Astrocyte (in vitro differentiated cells and primary cell): ENCODE results near the gene DLST. TPM values are rescaled to one million over a fixed set of nuclear protein-coding genes. Genes with fewer than 3 reads are reported as not detected.

ENCODE experiments used
- DNase-seq: peaks from one replicate; pipeline ENCODE4 v3.0.0-alpha.2; 2010; ENCODE audit warnings: low read depth
- FAIRE-seq: peaks from 2 replicates; lab custom pipeline; 2011; peaks lifted over from hg19 to GRCh38; lab: Jason Lieb, UNC
- H2AFZ ChIP-seq: 2 replicates; pipeline ENCODE4 v1.6.0; 2012; ENCODE audit warnings: low read depth, low read length, inconsistent platforms
- H3K27ac ChIP-seq: 2 replicates; pipeline ENCODE4 v1.5.1; 2011; ENCODE audit warnings: low read depth, low read length, inconsistent platforms
- H3K27me3 ChIP-seq: 2 replicates; pipeline ENCODE4 v1.6.0; 2011; ENCODE audit warnings: low read length, inconsistent platforms; ENCODE audit not compliant: insufficient read depth
- H3K36me3 ChIP-seq: 2 replicates; pipeline ENCODE4 v1.5.1; 2011; ENCODE audit warnings: low read length, inconsistent platforms; ENCODE audit not compliant: insufficient read depth
- H3K4me1 ChIP-seq: 2 replicates; pipeline ENCODE4 v1.5.1; 2011; ENCODE audit warnings: low read length, inconsistent platforms; ENCODE audit not compliant: insufficient read depth
- H3K4me2 ChIP-seq: 2 replicates; pipeline ENCODE4 v1.6.0; 2012; ENCODE audit warnings: low read length, inconsistent platforms
- H3K4me3 ChIP-seq: 2 replicates; pipeline ENCODE4 v1.5.1; 2011; ENCODE audit warnings: low read depth, mild to moderate bottlenecking, low read length, inconsistent platforms; ENCODE audit not compliant: insufficient read depth
- H3K79me2 ChIP-seq: 2 replicates; pipeline ENCODE4 v1.6.0; 2012; ENCODE audit warnings: mild to moderate bottlenecking, low read length, inconsistent platforms; ENCODE audit not compliant: insufficient read depth
- H3K9ac ChIP-seq: 2 replicates; pipeline ENCODE4 v1.6.0; 2012; ENCODE audit warnings: mild to moderate bottlenecking, low read length, inconsistent platforms
- H3K9me3 ChIP-seq: 2 replicates; pipeline ENCODE4 v1.5.1; 2012; ENCODE audit warnings: low read depth, mild to moderate bottlenecking, low read length, inconsistent platforms; ENCODE audit not compliant: insufficient read depth
- H4K20me1 ChIP-seq: 2 replicates; pipeline ENCODE4 v1.6.0; 2012; ENCODE audit warnings: low read length, inconsistent platforms; ENCODE audit not compliant: insufficient read depth
- H3K27ac Mint-ChIP-seq: one replicate; pipeline ENCODE4 v1.8.0; 2021; ENCODE audit warnings: mild to moderate bottlenecking, mixed read lengths; ENCODE audit not compliant: unreplicated experiment
- H3K27me3 Mint-ChIP-seq: one replicate; pipeline ENCODE4 v1.8.0; 2021; ENCODE audit warnings: low read depth, mixed read lengths; ENCODE audit not compliant: unreplicated experiment
- H3K36me3 Mint-ChIP-seq: one replicate; pipeline ENCODE4 v1.8.0; 2021; ENCODE audit warnings: low read depth, mixed read lengths; ENCODE audit not compliant: unreplicated experiment
- H3K4me1 Mint-ChIP-seq: one replicate; pipeline ENCODE4 v1.8.0; 2021; ENCODE audit warnings: low read depth, mixed read lengths; ENCODE audit not compliant: unreplicated experiment
- H3K4me3 Mint-ChIP-seq: one replicate; pipeline ENCODE4 v1.8.0; 2021; ENCODE audit warnings: mild to moderate bottlenecking, moderate library complexity, mixed read lengths; ENCODE audit not compliant: unreplicated experiment
- H3K9me3 Mint-ChIP-seq: one replicate; pipeline ENCODE4 v1.8.0; 2021; ENCODE audit warnings: mild to moderate bottlenecking, mixed read lengths; ENCODE audit not compliant: unreplicated experiment
- CTCF ChIP-seq: IDR thresholded peaks from 2 replicates; pipeline ENCODE4 v1.5.1; 2011; ENCODE audit warnings: low read depth, mild to moderate bottlenecking, inconsistent platforms, low read length, moderate library complexity; ENCODE audit not compliant: insufficient read depth
- EZH2 ChIP-seq: IDR thresholded peaks from 2 replicates; pipeline ENCODE4 v1.6.1; 2012; ENCODE audit warnings: mild to moderate bottlenecking, low read length, inconsistent platforms; ENCODE audit not compliant: insufficient read depth
- total RNA-seq: library from RNA; stranded (reverse); gene quantifications from 2 replicates; pipeline ENCODE4 v1.2.1, GENCODE V29; 2021

Gene DLST
- total RNA-seq, 1 donor from 2014 or later, result 90.6 TPM

- Histone ChIP-seq H3K4me3 (no peak overlapping the region), H3K36me3 (no peaks in the 10 kb centered on the region), H3K9ac (no peak overlapping the region), H2AFZ (no peak overlapping the region), H3K79me2 (no peaks in the 10 kb centered on the region), H3K27me3 (no peaks in the 10 kb centered on the region), H3K27ac (no peak overlapping the region), H4K20me1 (peaks cover 4% of the 10 kb centered on the region), H3K4me2 (no peak overlapping the region), H3K4me1 (no peaks in the 10 kb centered on the region), H3K9me3 (no peaks in the 10 kb centered on the region)
- Mint-ChIP-seq H3K27me3 (peaks cover 4% of the 10 kb centered on the region), H3K36me3 (no peaks in the 10 kb centered on the region), H3K9me3 (no peaks in the 10 kb centered on the region), H3K4me1 (peaks cover 3% of the 10 kb centered on the region), H3K27ac (no peak overlapping the region), H3K4me3 (no peak overlapping the region)
- FAIRE-seq, result no peak
- TF ChIP-seq CTCF (no peak), EZH2 (no peak)
- no peak for DNase-seq
These were observed 29.5 kb downstream of the DLST start for GRCh38 chr14:74911221-74911620.

- H3K36me3 Mint-ChIP-seq, result no peaks in the 10 kb centered on the region
- H3K9ac ChIP-seq, result no peak overlapping the region
- no peak overlapping the region for H3K27ac Mint-ChIP-seq
- H3K9me3 ChIP-seq, result no peaks in the 10 kb centered on the region
- H3K4me3 Mint-ChIP-seq, result no peak overlapping the region
- no peaks in the 10 kb centered on the region for H3K4me1 ChIP-seq
- peaks cover 4% of the 10 kb centered on the region for H3K27me3 Mint-ChIP-seq
- no peaks in the 10 kb centered on the region for H3K36me3 ChIP-seq
- no peak overlapping the region for H3K4me3 ChIP-seq
- H3K27ac ChIP-seq, result no peak overlapping the region
- H3K4me1 Mint-ChIP-seq, result peaks cover 3% of the 10 kb centered on the region
- H4K20me1 ChIP-seq, result peaks cover 4% of the 10 kb centered on the region
- FAIRE-seq (no peak), DNase-seq (no peak)
- no peaks in the 10 kb centered on the region for H3K79me2 ChIP-seq
- no peak overlapping the region for H2AFZ ChIP-seq
- H3K4me2 ChIP-seq, result no peak overlapping the region
- no peaks in the 10 kb centered on the region for H3K27me3 ChIP-seq
- no peaks in the 10 kb centered on the region for H3K9me3 Mint-ChIP-seq
- TF ChIP-seq CTCF (no peak), EZH2 (no peak)
These were observed 30.0 kb downstream of the DLST start for GRCh38 chr14:74911704-74912103.

- Mint-ChIP-seq H3K36me3 (no peaks in the 10 kb centered on the region), H3K9me3 (no peaks in the 10 kb centered on the region)
- no peak overlapping the region for H3K4me2 ChIP-seq
These were observed 30.4 kb downstream of the DLST start for GRCh38 chr14:74912111-74912510.

More at GRCh38 chr14:74912111-74912510, 30.4 kb downstream of the DLST start:
- Histone ChIP-seq H3K4me3 (no peak overlapping the region), H3K9me3 (no peaks in the 10 kb centered on the region), H3K9ac (no peak overlapping the region), H4K20me1 (peaks cover 1% of the 10 kb centered on the region), H3K36me3 (no peaks in the 10 kb centered on the region), H3K4me1 (no peaks in the 10 kb centered on the region), H3K27ac (no peak overlapping the region), H3K79me2 (no peaks in the 10 kb centered on the region), H2AFZ (no peak overlapping the region), H3K27me3 (no peaks in the 10 kb centered on the region)
- H3K27ac Mint-ChIP-seq, result no peak overlapping the region
- peaks cover 4% of the 10 kb centered on the region for H3K27me3 Mint-ChIP-seq
- TF ChIP-seq CTCF (no peak), EZH2 (no peak)
- DNase-seq, result no peak
- no peak for FAIRE-seq
- H3K4me1 Mint-ChIP-seq, result peaks cover 3% of the 10 kb centered on the region
- no peak overlapping the region for H3K4me3 Mint-ChIP-seq
